Right atrium auricular region (tissue), 2 donors: ENCODE measurements around the gene CARMIL1. TPM values are rescaled to one million over a fixed set of nuclear protein-coding genes. Genes with fewer than 3 reads are reported as not detected.

ENCODE experiments used
- DNase-seq: peaks from one replicate; pipeline ENCODE4 v3.0.0-alpha.2; 2019; ENCODE audit warnings: low spot score
- H3K27ac ChIP-seq, 2 donors: fragments of 200-600 bp; sonication (generic); 1 replicate in 1 of 2; 2 replicates in 1 of 2; pipeline ENCODE4 v1.5.1; 2016 to 2019
- H3K27me3 ChIP-seq, 2 donors: fragments of 200-600 bp; sonication (generic); one replicate each; pipeline versions ENCODE4 v1.5.1 to v1.6.0; 2017 to 2019
- H3K36me3 ChIP-seq: fragments of 200-600 bp; sonication (generic); one replicate; pipeline ENCODE4 v1.5.1; 2016
- H3K4me1 ChIP-seq, 2 donors: fragments of 200-600 bp; sonication (generic); one replicate each; pipeline versions ENCODE4 v1.5.1 to v1.6.0; 2017 to 2019
- H3K4me3 ChIP-seq, 2 donors: fragments of 200-600 bp; sonication (generic); 1 replicate in 1 of 2; 2 replicates in 1 of 2; pipeline ENCODE4 v1.5.1; 2017 to 2019; ENCODE audit warnings: mild to moderate bottlenecking in 1 of 2, moderate library complexity in 1 of 2
- H3K9me3 ChIP-seq, 2 donors: fragments of 200-600 bp; sonication (generic); one replicate each; pipeline ENCODE4 v1.5.1; 2019
- total RNA-seq, 2 donors: library from RNA; depleted of rRNA; stranded (reverse); fragments of >200 nt; gene quantifications; one replicate each; pipeline ENCODE4 v1.1.0, GENCODE V29; 2016
- TF ChIP-seq, protein P1 (sequence below), 2 donors: fragments of 200-600 bp; sonication (generic); IDR thresholded peaks; one replicate each; pipeline ENCODE4 v1.5.1; 2019; ENCODE audit warnings: antibody characterized with exemption in 2 of 2

Gene CARMIL1
- total RNA-seq, 2 donors from 2014 or later, result 7.9 to 29.4 TPM

DNA sequence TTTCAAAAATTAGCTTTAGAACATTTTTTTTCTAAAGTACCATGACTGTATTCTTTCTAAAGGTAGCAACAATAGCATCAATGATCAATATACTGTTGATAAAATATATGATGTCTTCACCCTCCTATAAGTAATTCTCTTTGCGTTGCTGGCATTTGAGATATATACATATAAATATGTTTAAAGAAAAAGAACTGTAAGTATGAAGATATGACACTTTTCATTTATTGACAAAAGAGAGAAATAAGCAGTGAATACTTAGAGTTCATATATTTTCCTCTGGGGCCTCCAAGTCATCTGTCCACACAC is 323.5 kb downstream of the CARMIL1 start:
- Histone ChIP-seq H3K27ac (no peak overlapping the region), H3K4me3 (no peak overlapping the region), H3K9me3 (no peaks in the 10 kb centered on the region), H3K27me3 (no peaks in the 10 kb centered on the region), H3K36me3 (peaks cover 14% of the 10 kb centered on the region), H3K4me1 (peaks cover 0 to 5% of the 10 kb centered on the region in 2 donors)
- TF ChIP-seq, protein P1, sequence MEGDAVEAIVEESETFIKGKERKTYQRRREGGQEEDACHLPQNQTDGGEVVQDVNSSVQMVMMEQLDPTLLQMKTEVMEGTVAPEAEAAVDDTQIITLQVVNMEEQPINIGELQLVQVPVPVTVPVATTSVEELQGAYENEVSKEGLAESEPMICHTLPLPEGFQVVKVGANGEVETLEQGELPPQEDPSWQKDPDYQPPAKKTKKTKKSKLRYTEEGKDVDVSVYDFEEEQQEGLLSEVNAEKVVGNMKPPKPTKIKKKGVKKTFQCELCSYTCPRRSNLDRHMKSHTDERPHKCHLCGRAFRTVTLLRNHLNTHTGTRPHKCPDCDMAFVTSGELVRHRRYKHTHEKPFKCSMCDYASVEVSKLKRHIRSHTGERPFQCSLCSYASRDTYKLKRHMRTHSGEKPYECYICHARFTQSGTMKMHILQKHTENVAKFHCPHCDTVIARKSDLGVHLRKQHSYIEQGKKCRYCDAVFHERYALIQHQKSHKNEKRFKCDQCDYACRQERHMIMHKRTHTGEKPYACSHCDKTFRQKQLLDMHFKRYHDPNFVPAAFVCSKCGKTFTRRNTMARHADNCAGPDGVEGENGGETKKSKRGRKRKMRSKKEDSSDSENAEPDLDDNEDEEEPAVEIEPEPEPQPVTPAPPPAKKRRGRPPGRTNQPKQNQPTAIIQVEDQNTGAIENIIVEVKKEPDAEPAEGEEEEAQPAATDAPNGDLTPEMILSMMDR (IDR thresholded peaks at IDR 0.05), result no peak
- DNase-seq, result no peak

DNA sequence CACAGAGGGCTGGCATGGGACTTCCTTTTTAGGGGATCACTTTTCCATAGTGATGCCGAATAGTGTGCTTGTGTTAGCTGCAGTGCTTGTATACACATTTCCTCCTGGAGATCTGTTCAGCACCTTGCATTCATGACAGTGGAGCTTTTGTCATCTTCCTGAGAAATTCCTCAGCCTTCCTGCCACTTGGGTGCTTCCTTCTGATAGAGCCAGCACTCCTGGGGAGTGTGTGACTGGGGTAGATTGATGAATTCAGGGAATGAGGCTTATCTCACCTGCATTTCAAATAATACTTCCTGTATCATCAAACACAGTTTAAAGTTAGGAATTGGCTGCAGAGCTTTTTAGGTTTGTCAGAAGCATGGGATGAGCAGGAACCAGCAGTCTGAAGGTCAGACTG is 324.1 kb downstream of the CARMIL1 start:
- H3K36me3 ChIP-seq, result peaks cover 12% of the 10 kb centered on the region

DNA sequence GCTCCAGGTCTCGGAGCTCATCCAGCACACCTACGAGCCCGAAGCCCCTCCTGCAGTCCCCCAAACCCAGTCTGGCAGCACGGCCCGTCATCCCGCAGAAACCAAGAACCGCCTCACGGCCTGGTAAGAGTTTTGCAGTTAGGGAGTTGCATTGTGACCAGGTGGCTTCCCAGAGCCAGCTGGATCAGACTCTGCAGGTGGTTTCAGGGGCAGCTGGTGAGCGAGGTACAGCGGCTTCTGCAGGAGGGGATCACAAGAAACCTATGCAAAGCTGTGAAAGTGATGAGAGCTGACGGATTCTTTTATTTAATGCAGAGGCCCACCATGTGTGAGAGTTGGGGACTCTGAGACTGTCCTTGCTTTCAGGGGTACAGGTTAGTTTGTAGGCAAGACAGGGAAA is 327.0 kb downstream of the CARMIL1 start:
- DNase-seq, result no peak
- H3K4me3 ChIP-seq, result no peak overlapping the region
- no peaks in the 10 kb centered on the region for H3K27me3 ChIP-seq
- H3K9me3 ChIP-seq, result no peaks in the 10 kb centered on the region
- H3K4me1 ChIP-seq, result peaks cover 0 to 5% of the 10 kb centered on the region in 2 donors
- TF ChIP-seq, protein P1 (IDR thresholded peaks at IDR 0.05), result no peak
- peaks cover 20% of the 10 kb centered on the region for H3K36me3 ChIP-seq
- H3K27ac ChIP-seq, result no peak overlapping the region

More for the DNA sequence above, 324.1 kb downstream of the CARMIL1 start:
- Histone ChIP-seq H3K9me3 (no peaks in the 10 kb centered on the region), H3K4me1 (peaks cover 0 to 5% of the 10 kb centered on the region in 2 donors), H3K27me3 (no peaks in the 10 kb centered on the region), H3K4me3 (no peak overlapping the region), H3K27ac (no peak overlapping the region)
- no peak for DNase-seq
- TF ChIP-seq, protein P1 (IDR thresholded peaks at IDR 0.05), result no peak

DNA sequence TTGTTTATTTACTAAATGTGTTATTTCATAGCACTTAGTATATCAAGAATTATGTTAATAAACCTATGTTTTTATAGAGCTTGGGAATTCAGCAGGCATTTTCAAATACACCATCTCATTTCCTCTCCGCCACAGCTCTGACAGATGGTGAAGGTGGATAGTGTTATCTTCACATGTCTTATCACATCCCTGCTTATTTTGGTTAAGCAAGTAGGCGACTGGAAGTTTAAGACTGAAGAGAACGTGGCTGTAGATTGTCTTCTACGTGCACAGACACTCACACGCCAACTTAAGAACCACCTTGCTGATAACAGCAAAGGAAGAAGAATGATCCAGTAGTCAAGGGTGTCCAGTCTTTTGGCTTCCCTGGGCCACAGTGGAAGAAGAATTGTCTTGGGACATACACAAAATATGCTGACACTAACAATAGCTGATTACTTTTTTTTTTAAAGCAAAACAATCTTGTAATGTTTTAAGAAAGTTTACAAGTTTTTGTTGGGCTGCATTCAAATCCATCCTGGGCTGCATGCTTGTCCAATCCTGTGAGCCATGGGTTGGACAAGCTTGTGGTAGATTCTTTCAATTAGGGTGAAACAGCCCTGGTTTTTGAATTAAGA is 329.5 kb downstream of the CARMIL1 start:
- Histone ChIP-seq H3K4me1 (peaks cover 0 to 5% of the 10 kb centered on the region in 2 donors), H3K27me3 (no peaks in the 10 kb centered on the region), H3K9me3 (no peaks in the 10 kb centered on the region), H3K27ac (no peak overlapping the region), H3K4me3 (no peak overlapping the region), H3K36me3 (peaks cover 31% of the 10 kb centered on the region)
- TF ChIP-seq, protein P1 (IDR thresholded peaks at IDR 0.05), result no peak
- no peak for DNase-seq

DNA sequence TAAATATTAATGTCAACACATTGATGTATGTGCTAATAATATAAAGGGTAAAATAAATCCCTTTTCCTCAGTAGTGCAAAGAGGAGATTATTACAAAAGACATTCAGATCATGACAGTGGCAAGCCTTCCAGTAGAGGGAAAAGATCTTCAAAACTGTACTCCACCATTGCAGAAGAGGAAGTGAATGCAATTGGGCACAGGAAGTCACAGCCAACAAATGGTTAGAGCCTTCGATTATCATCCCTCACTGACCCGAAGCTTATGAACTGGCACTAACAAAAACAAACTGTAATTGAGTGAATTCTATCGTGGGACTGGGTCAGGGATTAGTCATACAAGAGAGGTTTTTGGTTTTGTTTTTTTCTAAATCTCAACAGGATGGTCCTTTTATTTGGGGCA is 333.5 kb downstream of the CARMIL1 start:
- H3K9me3 ChIP-seq, result no peaks in the 10 kb centered on the region
- peaks cover 24% of the 10 kb centered on the region for H3K36me3 ChIP-seq
- no peak overlapping the region for H3K4me3 ChIP-seq
- TF ChIP-seq, protein P1 (IDR thresholded peaks at IDR 0.05), result no peak
- DNase-seq, result no peak
- no peaks in the 10 kb centered on the region for H3K27me3 ChIP-seq
- no peaks in the 10 kb centered on the region for H3K4me1 ChIP-seq
- no peak overlapping the region for H3K27ac ChIP-seq

DNA sequence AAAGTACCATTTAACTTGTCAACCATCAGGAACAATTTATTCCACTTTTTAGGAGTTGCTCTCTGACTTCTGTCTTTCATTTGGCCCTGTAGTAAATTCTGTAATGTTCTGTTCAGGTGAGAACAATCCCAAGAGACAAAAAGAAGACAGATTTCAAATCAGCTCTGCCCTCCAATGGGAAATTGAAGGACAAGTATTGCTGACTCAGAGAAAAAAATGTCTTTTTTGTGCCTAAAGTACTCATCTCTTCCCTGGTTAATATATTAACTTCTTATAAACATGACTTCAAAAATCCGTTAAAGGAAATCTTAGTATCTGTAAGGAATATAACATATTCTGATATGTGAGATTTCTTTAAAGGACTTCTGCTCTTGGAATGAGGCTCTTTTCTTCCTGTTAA is 334.2 kb downstream of the CARMIL1 start:
- Histone ChIP-seq H3K27ac (no peak overlapping the region), H3K9me3 (no peaks in the 10 kb centered on the region), H3K4me1 (no peaks in the 10 kb centered on the region), H3K27me3 (no peaks in the 10 kb centered on the region), H3K4me3 (no peak overlapping the region), H3K36me3 (peaks cover 24% of the 10 kb centered on the region)
- TF ChIP-seq, protein P1 (IDR thresholded peaks at IDR 0.05), result no peak
- no peak for DNase-seq
